G401 (cell line): Measurements from ENCODE around the gene TTF2. TPM values are rescaled to one million over a fixed set of nuclear protein-coding genes. Genes with fewer than 3 reads are reported as not detected.
"Not testable (repeated sequence)": the region's sequence is repeated elsewhere in the genome, so short reads cannot be mapped to it uniquely, and the experiment has no call there.

Experiments used
- DNase-seq: peaks from one replicate; pipeline ENCODE4 v3.0.0-alpha.2; 2015; ENCODE audit warnings: low spot score
- in situ Hi-C: cut with HindIII; loops from 2 replicates; pipeline ENCODE4 v1.10.0; 2016; ENCODE audit warnings: low sequenced_read_pairs, mixed read lengths
- total RNA-seq: library from RNA; depleted of rRNA; stranded (reverse); fragments of >200 nt; shearing (Covaris generic); gene quantifications from 2 replicates; pipeline ENCODE4 v1.2.3, GENCODE V29; 2014

Gene TTF2
- total RNA-seq, 1 experiment from 2014 or later = 19.5 TPM

- in situ Hi-C loops = no loop called here
- DNase-seq = no peak
Measured at GRCh38 chr1:117079737-117080136, 19.6 kb downstream of the TTF2 start.

GRCh38 chr1:117084231-117084630, 24.1 kb downstream of the TTF2 start:
- in situ Hi-C loops = no loop called here

GRCh38 chr1:117087686-117088085, 27.6 kb downstream of the TTF2 start:
- no peak for DNase-seq
- in situ Hi-C loops = no loop called here

More at GRCh38 chr1:117084231-117084630, 24.1 kb downstream of the TTF2 start:
- no peak for DNase-seq

- no peak for DNase-seq
- in situ Hi-C loops = no loop called here
Measured at GRCh38 chr1:117089996-117090395, 29.9 kb downstream of the TTF2 start.

- in situ Hi-C loops = no loop called here
- DNase-seq = no peak
Measured at GRCh38 chr1:117092594-117092993, 32.5 kb downstream of the TTF2 start.

- no peak for DNase-seq
- in situ Hi-C loops = no loop called here
Measured at GRCh38 chr1:117093091-117093534, 33.0 kb downstream of the TTF2 start.

- in situ Hi-C loops = no loop called here
- no peak for DNase-seq
Measured at GRCh38 chr1:117093870-117094621, 33.9 kb downstream of the TTF2 start.

- DNase-seq = no peak
Measured at GRCh38 chr1:117094841-117095604, 34.9 kb downstream of the TTF2 start.

GRCh38 chr1:117096951-117097408, 36.9 kb downstream of the TTF2 start:
- in situ Hi-C loops = no loop called here
- DNase-seq = no peak

More at GRCh38 chr1:117094841-117095604, 34.9 kb downstream of the TTF2 start:
- in situ Hi-C loops = no loop called here

- in situ Hi-C loops = no loop called here
- no peak for DNase-seq
Measured at GRCh38 chr1:117097443-117097842, 37.3 kb downstream of the TTF2 start.

GRCh38 chr1:117098287-117098890, 38.3 kb downstream of the TTF2 start:
- in situ Hi-C loops = no loop called here
- DNase-seq = no peak

- in situ Hi-C loops = no loop called here
Measured at GRCh38 chr1:117101334-117101733, 41.2 kb downstream of the TTF2 start.

GRCh38 chr1:117101858-117102257, 41.7 kb downstream of the TTF2 start:
- DNase-seq, in situ Hi-C loops: not testable (repeated sequence)

More at GRCh38 chr1:117101334-117101733, 41.2 kb downstream of the TTF2 start:
- no peak for DNase-seq

- in situ Hi-C loops = no loop called here
- no peak for DNase-seq
Measured at GRCh38 chr1:117104986-117105385, 44.9 kb downstream of the TTF2 start.

- no peak for DNase-seq
- in situ Hi-C loops = no loop called here
Measured at GRCh38 chr1:117105722-117106121, 45.6 kb downstream of the TTF2 start.

GRCh38 chr1:117106478-117106877, 46.4 kb downstream of the TTF2 start:
- in situ Hi-C loops = no loop called here
- DNase-seq = no peak

- in situ Hi-C loops = no loop called here
- DNase-seq = no peak
Measured at GRCh38 chr1:117107364-117107763, 47.2 kb downstream of the TTF2 start.

- in situ Hi-C loops = no loop called here
- no peak for DNase-seq
Measured at GRCh38 chr1:117110774-117111173, 50.6 kb downstream of the TTF2 start.

- in situ Hi-C loops = no loop called here
- DNase-seq = no peak
Measured at GRCh38 chr1:117112047-117112717, 52.1 kb downstream of the TTF2 start.
